Brain microvascular endothelial cell (primary cell): ENCODE results near the gene GNA15.

Experiments
- DNase-seq: peaks from one replicate; pipeline ENCODE4 v3.0.0-alpha.2; 2020
- H3K27ac ChIP-seq: fragments of 250-450 bp; sonication (Bioruptor Pico); 2 replicates; pipeline ENCODE4 v1.5.1; 2020; ENCODE audit warnings: mild to moderate bottlenecking, moderate library complexity
- H3K27me3 ChIP-seq: fragments of 250-450 bp; sonication (Bioruptor Pico); replicated peaks from 2 replicates; pipeline ENCODE4 v1.5.1; 2020; ENCODE audit warnings: mild to moderate bottlenecking
- H3K36me3 ChIP-seq: fragments of 250-450 bp; sonication (Bioruptor Pico); replicated peaks from 2 replicates; pipeline ENCODE4 v1.5.1; 2020; ENCODE audit warnings: mild to moderate bottlenecking
- H3K4me3 ChIP-seq: 2 replicates; pipeline ENCODE4 v1.5.1; 2011; ENCODE audit warnings: low read depth, mild to moderate bottlenecking, control low read depth, low read length, moderate library complexity
- in situ Hi-C: cut with HindIII; loops from 2 replicates; pipeline ENCODE4 v1.10.0; 2017; ENCODE audit warnings: low sequenced_read_pairs, low pct_ligation_motif_present
- TF ChIP-seq, protein P1 (sequence below): IDR thresholded peaks from 2 replicates; pipeline ENCODE4 v1.5.1; 2011; ENCODE audit warnings: low read depth, mild to moderate bottlenecking, moderate library complexity, low read length, control low read depth, inconsistent platforms; ENCODE audit errors: missing control alignments

The GNA15 gene

DNA sequence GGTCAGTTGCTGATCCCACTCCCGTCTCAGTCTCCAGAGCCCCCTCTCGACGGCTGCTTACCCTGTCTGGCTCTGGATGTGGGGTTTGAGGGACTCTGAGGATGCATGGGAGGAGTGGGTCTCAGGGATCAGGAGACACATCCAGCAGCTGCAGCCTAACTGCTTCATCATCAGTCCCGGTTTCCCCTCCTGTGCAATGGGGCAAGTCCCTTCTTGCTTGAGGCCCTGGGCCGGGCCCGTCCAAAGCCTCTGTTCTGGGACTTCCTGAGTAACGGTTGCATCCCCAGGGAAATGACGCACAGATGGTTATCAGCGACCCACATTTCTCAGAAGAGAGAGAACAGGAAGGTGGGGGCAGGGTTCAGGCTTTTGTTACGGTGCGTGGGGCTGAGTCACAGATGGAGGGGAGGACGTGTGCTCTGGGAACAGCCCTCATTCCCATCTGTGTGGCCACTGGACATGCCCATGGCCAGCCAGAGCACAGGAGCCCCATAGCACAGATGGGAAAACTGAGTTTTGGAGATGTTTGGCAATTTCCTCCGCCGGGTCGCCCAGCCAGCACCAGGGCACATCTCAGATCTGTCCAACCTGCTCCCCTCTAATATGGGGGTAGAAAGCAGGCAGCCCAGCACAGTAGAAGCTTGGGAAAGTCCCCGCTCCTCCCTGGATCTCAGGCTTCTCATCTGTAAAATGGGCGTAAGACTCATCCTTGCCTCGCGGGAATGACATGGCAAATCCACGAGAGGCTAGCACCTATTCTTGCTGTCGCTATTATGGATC, 19.3 kb downstream of the GNA15 start:
- H3K4me3 ChIP-seq: no peak overlapping the region
- DNase-seq: peak; percentile 100
- in situ Hi-C loops: no loop called here
- peak overlapping the region; percentile 94 for H3K27ac ChIP-seq
- H3K27me3 ChIP-seq: no peaks in the 10 kb centered on the region
- TF ChIP-seq, protein P1, sequence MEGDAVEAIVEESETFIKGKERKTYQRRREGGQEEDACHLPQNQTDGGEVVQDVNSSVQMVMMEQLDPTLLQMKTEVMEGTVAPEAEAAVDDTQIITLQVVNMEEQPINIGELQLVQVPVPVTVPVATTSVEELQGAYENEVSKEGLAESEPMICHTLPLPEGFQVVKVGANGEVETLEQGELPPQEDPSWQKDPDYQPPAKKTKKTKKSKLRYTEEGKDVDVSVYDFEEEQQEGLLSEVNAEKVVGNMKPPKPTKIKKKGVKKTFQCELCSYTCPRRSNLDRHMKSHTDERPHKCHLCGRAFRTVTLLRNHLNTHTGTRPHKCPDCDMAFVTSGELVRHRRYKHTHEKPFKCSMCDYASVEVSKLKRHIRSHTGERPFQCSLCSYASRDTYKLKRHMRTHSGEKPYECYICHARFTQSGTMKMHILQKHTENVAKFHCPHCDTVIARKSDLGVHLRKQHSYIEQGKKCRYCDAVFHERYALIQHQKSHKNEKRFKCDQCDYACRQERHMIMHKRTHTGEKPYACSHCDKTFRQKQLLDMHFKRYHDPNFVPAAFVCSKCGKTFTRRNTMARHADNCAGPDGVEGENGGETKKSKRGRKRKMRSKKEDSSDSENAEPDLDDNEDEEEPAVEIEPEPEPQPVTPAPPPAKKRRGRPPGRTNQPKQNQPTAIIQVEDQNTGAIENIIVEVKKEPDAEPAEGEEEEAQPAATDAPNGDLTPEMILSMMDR: no peak
- H3K36me3 ChIP-seq: no peaks in the 10 kb centered on the region

DNA sequence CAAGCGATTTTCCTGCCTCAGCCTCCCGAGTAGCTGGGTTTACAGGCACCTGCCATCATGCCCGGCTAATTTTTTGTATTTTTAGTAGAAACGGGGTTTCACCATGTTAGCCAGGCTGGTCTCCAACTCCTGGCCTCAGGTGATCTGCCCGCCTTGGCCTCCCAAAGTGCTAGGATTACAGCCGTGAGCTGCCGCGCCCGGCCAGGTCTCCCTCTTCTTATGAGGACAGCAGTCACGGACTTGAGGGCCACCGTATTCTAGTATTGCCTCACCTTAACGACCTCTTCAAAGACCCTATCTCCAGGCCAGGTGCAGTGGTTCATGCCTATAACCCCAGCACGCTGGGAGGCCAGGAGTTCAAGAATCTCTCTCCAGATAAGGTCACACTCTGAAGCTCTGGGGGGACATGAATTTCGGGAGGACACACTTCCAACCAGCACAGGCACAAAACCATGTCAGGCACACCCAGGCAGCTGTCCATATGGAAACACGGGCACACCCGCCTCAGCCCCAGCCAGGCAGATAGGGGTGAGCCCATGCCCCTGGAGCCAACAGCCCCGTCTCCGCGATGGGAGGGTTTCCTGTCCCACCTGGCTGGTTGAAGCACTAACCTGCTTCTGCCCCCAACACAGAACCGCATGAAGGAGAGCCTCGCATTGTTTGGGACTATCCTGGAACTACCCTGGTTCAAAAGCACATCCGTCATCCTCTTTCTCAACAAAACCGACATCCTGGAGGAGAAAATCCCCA, 21.4 kb downstream of the GNA15 start:
- Histone ChIP-seq H3K27me3 (no peaks in the 10 kb centered on the region), H3K27ac (no peak overlapping the region), H3K4me3 (no peak overlapping the region), H3K36me3 (no peaks in the 10 kb centered on the region)
- in situ Hi-C loops: no loop called here
- no peak for DNase-seq
- TF ChIP-seq, protein P1: no peak

DNA sequence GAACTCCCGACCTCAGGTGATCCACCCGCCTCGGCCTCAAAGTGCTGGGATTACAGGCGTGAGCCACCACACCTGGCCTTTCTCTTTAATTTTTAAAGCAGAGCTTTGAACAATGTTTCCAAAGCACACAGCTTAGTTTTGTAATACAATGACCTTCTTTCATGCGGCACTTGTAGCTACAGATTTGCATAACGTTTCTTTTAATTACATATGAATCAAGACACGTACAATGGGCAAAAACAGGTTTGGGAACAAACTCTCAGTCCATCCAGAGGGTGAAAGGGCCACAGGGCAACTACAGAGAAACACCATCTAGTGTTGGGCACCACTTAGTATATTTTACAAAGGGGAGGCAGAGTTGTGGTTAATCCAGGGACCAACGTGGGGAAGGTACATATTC, 23.7 kb downstream of the GNA15 start:
- in situ Hi-C loops: no loop called here
- H3K36me3 ChIP-seq: no peaks in the 10 kb centered on the region
- no peaks in the 10 kb centered on the region for H3K27me3 ChIP-seq
- H3K4me3 ChIP-seq: no peak overlapping the region
- TF ChIP-seq, protein P1: no peak
- no peak overlapping the region for H3K27ac ChIP-seq
- DNase-seq: no peak

DNA sequence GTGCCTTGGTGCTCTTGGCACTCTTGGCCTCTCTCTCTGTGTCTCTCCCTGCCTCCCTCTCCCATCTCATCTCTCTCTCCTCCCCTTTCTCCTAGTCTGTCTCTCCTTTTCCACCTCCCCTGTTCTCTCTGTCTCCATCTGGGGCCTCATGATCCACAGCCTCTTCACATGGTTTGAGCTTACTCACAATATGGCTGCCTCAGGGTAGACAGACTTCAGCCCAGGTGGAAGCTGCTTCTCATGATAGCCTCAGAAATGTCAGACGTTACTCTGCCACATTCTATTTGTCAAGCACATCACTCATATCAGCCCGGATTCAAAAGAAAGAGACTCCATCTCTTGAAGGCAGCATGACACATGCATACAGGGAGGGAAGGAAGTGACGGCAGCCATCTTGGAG, 24.4 kb downstream of the GNA15 start:
- in situ Hi-C loops: no loop called here
- H3K4me3 ChIP-seq: no peak overlapping the region
- no peaks in the 10 kb centered on the region for H3K27me3 ChIP-seq
- no peak overlapping the region for H3K27ac ChIP-seq
- TF ChIP-seq, protein P1: no peak
- H3K36me3 ChIP-seq: no peaks in the 10 kb centered on the region
- no peak for DNase-seq

DNA sequence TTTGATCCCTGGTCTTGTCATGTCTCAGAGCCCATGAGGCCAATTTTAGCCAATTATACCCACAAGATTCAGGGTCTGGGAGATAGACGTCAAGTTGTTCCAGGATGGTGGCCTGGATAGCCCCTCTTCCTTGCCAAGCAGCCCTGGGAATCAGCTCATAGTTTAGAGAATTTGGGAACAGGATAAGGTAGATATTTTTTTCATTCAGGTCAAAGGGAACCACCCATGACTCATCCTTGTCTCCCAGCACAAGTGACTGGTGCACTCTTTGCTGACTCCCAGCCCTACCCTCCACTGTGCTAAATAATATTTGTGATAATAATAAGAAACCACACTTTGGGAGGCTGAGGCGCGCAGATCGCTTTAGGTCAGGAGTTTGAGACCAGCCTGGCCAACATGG, 25.6 kb downstream of the GNA15 start:
- peak; percentile 39 for DNase-seq
- Histone ChIP-seq H3K27ac (no peak overlapping the region), H3K36me3 (no peaks in the 10 kb centered on the region), H3K27me3 (no peaks in the 10 kb centered on the region), H3K4me3 (no peak overlapping the region)
- TF ChIP-seq, protein P1: no peak
- in situ Hi-C loops: no loop called here
